Kidney epithelial cell (primary cell): Measurements from ENCODE around the gene SYTL2. TPM values are rescaled to one million over a fixed set of nuclear protein-coding genes. Genes with fewer than 3 reads are reported as not detected.

ENCODE experiments used
- DNase-seq: peaks from one replicate; pipeline ENCODE4 v3.0.0-alpha.2; 2010; ENCODE audit warnings: low read depth
- H3K27me3 ChIP-seq: 2 replicates; pipeline ENCODE4 v1.6.0; 2011; ENCODE audit warnings: low read length; ENCODE audit not compliant: control insufficient read depth, insufficient read depth
- H3K36me3 ChIP-seq: 2 replicates; pipeline ENCODE4 v1.5.1; 2011; ENCODE audit warnings: low read length; ENCODE audit not compliant: control insufficient read depth, insufficient read depth
- H3K4me3 ChIP-seq: 2 replicates; pipeline ENCODE4 v1.5.1; 2011; ENCODE audit warnings: low read depth, mild to moderate bottlenecking, control low read depth, low read length
- CTCF ChIP-seq: IDR thresholded peaks from 2 replicates; pipeline ENCODE4 v1.5.1; 2011; ENCODE audit warnings: mild to moderate bottlenecking, moderate library complexity, low read length, control low read depth, inconsistent platforms; ENCODE audit not compliant: insufficient read depth, poor library complexity, severe bottlenecking
- total RNA-seq: library from RNA; depleted of rRNA; stranded (reverse); fragments of >200 nt; gene quantifications from 2 replicates; pipeline ENCODE4 v1.2.3, GENCODE V29; 2015

SYTL2 gene
- total RNA-seq, 1 donor from 2014 or later, result 7.5 TPM

GRCh38 chr11:85718991-85719807 lies 91.7 kb downstream of the SYTL2 start:
- peak; percentile 100 for DNase-seq
- H3K4me3 ChIP-seq, result peak overlapping the region; percentile 28
- TF ChIP-seq CTCF, result no peak

GRCh38 chr11:85718126-85718943 lies 92.6 kb downstream of the SYTL2 start:
- TF ChIP-seq CTCF, result no peak
- Histone ChIP-seq H3K36me3 (no peaks in the 10 kb centered on the region), H3K4me3 (peak overlapping the region; percentile 28), H3K27me3 (no peaks in the 10 kb centered on the region)
- no peak for DNase-seq

More at GRCh38 chr11:85718991-85719807, 91.7 kb downstream of the SYTL2 start:
- H3K27me3 ChIP-seq, result no peaks in the 10 kb centered on the region
- no peaks in the 10 kb centered on the region for H3K36me3 ChIP-seq

GRCh38 chr11:85717429-85717828 lies 93.5 kb downstream of the SYTL2 start:
- no peak for DNase-seq
- peak overlapping the region; percentile 28 for H3K4me3 ChIP-seq
- H3K36me3 ChIP-seq, result no peaks in the 10 kb centered on the region
- no peak for TF ChIP-seq CTCF
- H3K27me3 ChIP-seq, result no peaks in the 10 kb centered on the region

- DNase-seq, result no peak
Measured at GRCh38 chr11:85712953-85713352, 98.0 kb downstream of the SYTL2 start.

GRCh38 chr11:85710917-85711316 lies 100.0 kb downstream of the SYTL2 start:
- no peak for DNase-seq

More at GRCh38 chr11:85712953-85713352, 98.0 kb downstream of the SYTL2 start:
- H3K36me3 ChIP-seq, result no peaks in the 10 kb centered on the region
- no peak overlapping the region for H3K4me3 ChIP-seq
- no peaks in the 10 kb centered on the region for H3K27me3 ChIP-seq
- TF ChIP-seq CTCF, result no peak

More at GRCh38 chr11:85710917-85711316, 100.0 kb downstream of the SYTL2 start:
- no peak overlapping the region for H3K4me3 ChIP-seq
- no peaks in the 10 kb centered on the region for H3K36me3 ChIP-seq
- TF ChIP-seq CTCF, result no peak
- no peaks in the 10 kb centered on the region for H3K27me3 ChIP-seq
